Vagina (tissue), 2 donors: ENCODE data around the gene SYNM.

Source experiments
- CTCF ChIP-seq, 3 experiments: fragments of 450-650 bp in 2 of 3; fragments of 200-600 bp in 1 of 3; sonication (generic) in 1 of 3; IDR thresholded peaks; one replicate each; pipeline ENCODE4 v1.5.1; 2017 to 2019; ENCODE audit warnings: antibody characterized with exemption in 3 of 3, mild to moderate bottlenecking in 2 of 3, moderate library complexity in 2 of 3
- POLR2AphosphoS5 ChIP-seq, 2 donors: sonication (generic); formaldehyde crosslinking; IDR thresholded peaks; one replicate each; pipeline ENCODE4 v1.9.0; 2017; ENCODE audit warnings: antibody characterized with exemption in 2 of 2, mild to moderate bottlenecking in 2 of 2, low read depth in 1 of 2; ENCODE audit not compliant: insufficient read depth in 1 of 2

DNA sequence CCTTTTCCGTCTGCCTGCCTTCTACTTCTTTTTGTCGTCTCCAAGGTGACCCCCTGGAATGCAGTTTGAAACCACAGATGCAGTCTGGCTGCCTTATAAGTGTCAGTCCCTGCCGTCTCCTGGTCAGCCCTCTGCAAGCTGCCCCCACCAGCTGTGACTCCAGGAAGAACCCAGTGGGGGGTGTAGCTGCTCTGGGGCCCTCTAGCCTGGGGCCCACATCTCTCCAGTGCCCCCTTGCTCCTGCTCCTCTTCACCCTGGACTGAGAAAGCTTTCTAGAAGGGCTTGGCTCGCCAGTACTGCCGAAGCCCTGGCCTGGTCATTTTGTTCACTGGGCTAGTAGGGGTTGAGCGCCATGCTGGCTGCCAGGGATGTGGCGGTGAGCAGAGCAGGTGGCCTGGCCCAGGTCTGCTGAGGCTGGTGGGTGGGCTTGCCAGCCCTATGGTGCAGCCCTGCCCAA, 21.3 kb downstream of the SYNM start:
- TF ChIP-seq CTCF (IDR thresholded peaks at IDR 0.05) (no peak), POLR2AphosphoS5 (IDR thresholded peaks at IDR 0.05; ENCODE audit: insufficient read depth in 1 of 2, low read depth in 1 of 2) (no peak)
